Measurements from ENCODE around the gene SLC6A9. TPM values are rescaled to one million over a fixed set of nuclear protein-coding genes. Genes with fewer than 3 reads are reported as not detected.

SLC6A9 gene
- total and polyA plus RNA-seq, 2 donors from 2014 or later: 2.0 to 12.6 TPM

DNA sequence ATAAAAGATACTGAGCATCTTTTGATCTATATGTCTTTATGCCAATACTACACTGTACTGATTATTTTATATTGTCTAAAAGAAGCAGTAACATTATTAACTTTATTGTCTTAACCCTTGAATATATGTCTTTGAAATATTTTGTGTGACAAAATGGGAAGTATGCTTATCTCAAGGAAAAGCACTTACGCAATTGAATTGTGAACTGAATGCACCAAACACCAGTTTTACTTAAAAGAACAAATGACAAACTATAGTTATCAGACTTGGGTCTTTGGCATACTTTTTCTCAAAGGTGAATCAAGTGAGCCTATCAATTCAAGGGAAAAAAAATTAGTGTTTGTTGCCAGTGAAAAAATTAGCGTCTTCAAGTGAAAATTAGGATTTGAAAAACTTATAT lies 9.2 kb upstream of the SLC6A9 start:
- FAIRE-seq (no peak), DNase-seq (no peak)
- intact Hi-C loops (cut with DNase I): no loop called here
- H3K9ac ChIP-seq (ENCODE audit: low read length in 3 of 3): no peak overlapping the region
- no peak overlapping the region for H3K27ac ChIP-seq (ENCODE audit: low read depth in 2 of 2, low read length in 2 of 2)
- no peak overlapping the region for H3K4me3 ChIP-seq (ENCODE audit: low read length in 3 of 3)
- H3K27me3 ChIP-seq (ENCODE audit: control insufficient read depth, insufficient read depth, low read length): no peaks in the 10 kb centered on the region
- H3K9me3 ChIP-seq (ENCODE audit: control insufficient read depth in 2 of 3, insufficient read depth in 1 of 3, low read length in 3 of 3): no peaks in the 10 kb centered on the region
- TF ChIP-seq, protein P1, sequence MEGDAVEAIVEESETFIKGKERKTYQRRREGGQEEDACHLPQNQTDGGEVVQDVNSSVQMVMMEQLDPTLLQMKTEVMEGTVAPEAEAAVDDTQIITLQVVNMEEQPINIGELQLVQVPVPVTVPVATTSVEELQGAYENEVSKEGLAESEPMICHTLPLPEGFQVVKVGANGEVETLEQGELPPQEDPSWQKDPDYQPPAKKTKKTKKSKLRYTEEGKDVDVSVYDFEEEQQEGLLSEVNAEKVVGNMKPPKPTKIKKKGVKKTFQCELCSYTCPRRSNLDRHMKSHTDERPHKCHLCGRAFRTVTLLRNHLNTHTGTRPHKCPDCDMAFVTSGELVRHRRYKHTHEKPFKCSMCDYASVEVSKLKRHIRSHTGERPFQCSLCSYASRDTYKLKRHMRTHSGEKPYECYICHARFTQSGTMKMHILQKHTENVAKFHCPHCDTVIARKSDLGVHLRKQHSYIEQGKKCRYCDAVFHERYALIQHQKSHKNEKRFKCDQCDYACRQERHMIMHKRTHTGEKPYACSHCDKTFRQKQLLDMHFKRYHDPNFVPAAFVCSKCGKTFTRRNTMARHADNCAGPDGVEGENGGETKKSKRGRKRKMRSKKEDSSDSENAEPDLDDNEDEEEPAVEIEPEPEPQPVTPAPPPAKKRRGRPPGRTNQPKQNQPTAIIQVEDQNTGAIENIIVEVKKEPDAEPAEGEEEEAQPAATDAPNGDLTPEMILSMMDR (IDR thresholded peaks at IDR 0.05; ENCODE audit: borderline replicate concordance, extremely low read depth, insufficient read depth): no peak
- peaks cover 0 to 10% (median 10%) of the 10 kb centered on the region in 3 donors for H3K4me1 ChIP-seq (ENCODE audit: control insufficient read depth in 2 of 3, insufficient read depth in 2 of 3, low read depth in 1 of 3, low read length in 3 of 3)
- H3K36me3 ChIP-seq (ENCODE audit: control insufficient read depth in 2 of 3, insufficient read depth in 3 of 3, low read length in 3 of 3): no peaks in the 10 kb centered on the region

DNA sequence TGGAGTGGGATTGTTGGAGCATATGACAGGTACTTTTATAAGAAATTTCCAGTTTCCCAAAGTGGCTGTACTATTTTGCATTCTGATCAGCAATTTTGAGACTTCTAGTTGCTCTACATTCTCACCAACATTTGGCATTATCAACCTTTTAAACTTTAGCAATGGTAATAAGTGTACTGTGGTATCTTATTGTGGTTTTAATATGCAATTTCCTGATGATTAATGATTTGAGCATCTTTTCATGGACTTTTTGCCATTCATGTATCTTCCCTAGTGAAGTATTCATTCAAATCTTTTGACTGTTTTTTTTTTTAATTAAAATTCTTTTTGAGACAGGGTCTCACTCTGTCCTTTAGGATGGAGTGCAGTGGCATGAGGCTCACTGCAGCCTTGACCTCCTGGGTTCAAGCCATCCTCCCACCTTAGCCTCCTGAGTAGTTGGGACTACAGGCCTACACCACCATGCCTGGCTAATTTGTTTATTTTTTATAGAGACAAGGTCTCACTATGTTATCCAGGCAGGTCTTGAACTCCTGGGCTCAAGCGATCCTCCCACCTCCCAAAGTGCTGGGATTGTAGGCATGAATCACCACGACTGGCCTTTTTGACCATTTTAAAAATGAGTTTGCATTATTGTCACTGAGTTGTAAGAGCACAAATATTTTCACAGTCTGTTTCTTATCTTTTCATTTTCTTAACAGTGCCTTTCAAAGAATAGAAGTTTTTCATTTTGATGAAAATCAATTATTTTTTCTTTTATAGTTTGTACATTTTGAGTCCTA lies 7.8 kb upstream of the SLC6A9 start:
- no peak overlapping the region for H3K4me3 ChIP-seq (ENCODE audit: low read length in 3 of 3)
- H3K27ac ChIP-seq (ENCODE audit: low read depth in 2 of 2, low read length in 2 of 2): no peak overlapping the region
- H3K9me3 ChIP-seq (ENCODE audit: control insufficient read depth in 2 of 3, insufficient read depth in 1 of 3, low read length in 3 of 3): no peaks in the 10 kb centered on the region
- no peaks in the 10 kb centered on the region for H3K27me3 ChIP-seq (ENCODE audit: control insufficient read depth, insufficient read depth, low read length)
- no peak for DNase-seq
- no peaks in the 10 kb centered on the region for H3K36me3 ChIP-seq (ENCODE audit: control insufficient read depth in 2 of 3, insufficient read depth in 3 of 3, low read length in 3 of 3)
- no peak for FAIRE-seq
- H3K9ac ChIP-seq (ENCODE audit: low read length in 3 of 3): no peak overlapping the region
- intact Hi-C loops (cut with DNase I): no loop called here
- TF ChIP-seq, protein P1 (IDR thresholded peaks at IDR 0.05; ENCODE audit: borderline replicate concordance, extremely low read depth, insufficient read depth): no peak
- H3K4me1 ChIP-seq (ENCODE audit: control insufficient read depth in 2 of 3, insufficient read depth in 2 of 3, low read depth in 1 of 3, low read length in 3 of 3): peaks cover 0 to 14% (median 10%) of the 10 kb centered on the region in 3 donors

DNA sequence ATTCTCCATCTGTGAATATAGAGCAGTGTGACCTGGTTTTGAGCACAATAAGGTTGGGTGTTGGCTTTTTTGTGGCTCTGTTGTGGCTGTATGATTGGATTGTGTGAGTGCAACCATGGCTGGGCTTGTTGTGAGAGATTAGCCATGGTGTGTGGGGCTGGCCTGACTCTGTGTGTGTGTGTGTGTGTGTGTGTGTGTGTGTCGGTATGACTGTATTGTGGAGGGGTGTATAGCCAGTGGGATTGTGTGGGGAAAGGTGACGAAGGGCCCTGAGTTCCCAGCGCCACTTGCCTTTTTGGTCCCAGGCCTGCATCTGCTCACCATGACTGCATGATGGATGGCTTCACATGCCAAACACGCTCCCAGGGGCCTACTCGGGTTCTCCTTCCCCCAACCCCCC lies 5.9 kb upstream of the SLC6A9 start:
- Histone ChIP-seq H3K4me3 (ENCODE audit: low read length in 3 of 3) (no peak overlapping the region), H3K9ac (ENCODE audit: low read length in 3 of 3) (no peak overlapping the region), H3K4me1 (ENCODE audit: control insufficient read depth in 2 of 3, insufficient read depth in 2 of 3, low read depth in 1 of 3, low read length in 3 of 3) (peaks cover 0 to 14% (median 10%) of the 10 kb centered on the region in 3 donors), H3K9me3 (ENCODE audit: control insufficient read depth in 2 of 3, insufficient read depth in 1 of 3, low read length in 3 of 3) (no peaks in the 10 kb centered on the region), H3K27ac (ENCODE audit: low read depth in 2 of 2, low read length in 2 of 2) (no peak overlapping the region), H3K27me3 (ENCODE audit: control insufficient read depth, insufficient read depth, low read length) (no peaks in the 10 kb centered on the region), H3K36me3 (ENCODE audit: control insufficient read depth in 2 of 3, insufficient read depth in 3 of 3, low read length in 3 of 3) (no peaks in the 10 kb centered on the region)
- peak in 1 of 5 donors; percentile 44 for DNase-seq
- FAIRE-seq: no peak
- TF ChIP-seq, protein P1 (IDR thresholded peaks at IDR 0.05; ENCODE audit: borderline replicate concordance, extremely low read depth, insufficient read depth): no peak
- intact Hi-C loops (cut with DNase I): no loop called here

Data from kidney (tissue), 14 donors.